ENCODE data around the gene DBH.

DBH gene

GRCh38 chr9:133597316-133597957 lies 38.7 kb upstream of the DBH start:
- H3K4me1 ChIP-seq (ENCODE audit: control insufficient read depth, insufficient read depth, low read length): no peaks in the 10 kb centered on the region
- no peak overlapping the region for H3K9ac ChIP-seq (ENCODE audit: low read length)
- H3K4me3 ChIP-seq (ENCODE audit: low read length): no peak overlapping the region
- H3K27me3 ChIP-seq (ENCODE audit: control insufficient read depth, insufficient read depth, low read length): no peaks in the 10 kb centered on the region
- no peak overlapping the region for H3K27ac ChIP-seq (ENCODE audit: low read depth, low read length)
- no peaks in the 10 kb centered on the region for H3K36me3 ChIP-seq (ENCODE audit: control insufficient read depth, insufficient read depth, low read length)

DNA sequence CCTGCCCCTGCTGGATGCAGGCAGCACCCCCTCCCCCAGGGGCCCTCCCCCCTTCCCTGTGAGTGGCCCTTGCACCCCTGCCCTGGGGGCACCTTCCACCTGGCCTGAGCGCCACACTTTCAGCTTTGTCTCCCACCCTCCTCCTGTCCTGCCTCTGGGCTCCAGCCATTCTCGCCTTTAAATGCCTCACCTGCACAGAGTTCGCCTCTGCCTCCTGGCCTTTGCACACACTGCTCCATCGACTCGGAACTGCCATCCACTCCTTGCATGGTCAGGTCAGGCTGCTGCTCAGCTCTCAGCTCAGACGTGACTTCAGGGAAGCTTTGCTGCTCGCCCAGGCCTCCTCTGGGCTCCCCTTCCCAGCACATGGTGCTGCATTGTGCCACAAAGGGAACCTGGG lies 37.2 kb upstream of the DBH start:
- Histone ChIP-seq H3K27ac (ENCODE audit: low read depth, low read length) (no peak overlapping the region), H3K27me3 (ENCODE audit: control insufficient read depth, insufficient read depth, low read length) (no peaks in the 10 kb centered on the region), H3K4me3 (ENCODE audit: low read length) (no peak overlapping the region), H3K9ac (ENCODE audit: low read length) (no peak overlapping the region), H3K36me3 (ENCODE audit: control insufficient read depth, insufficient read depth, low read length) (no peaks in the 10 kb centered on the region), H3K4me1 (ENCODE audit: control insufficient read depth, insufficient read depth, low read length) (no peaks in the 10 kb centered on the region)

- no peak overlapping the region for H3K27ac ChIP-seq (ENCODE audit: low read depth, low read length)
- peaks cover under 1% of the 10 kb centered on the region for H3K27me3 ChIP-seq (ENCODE audit: control insufficient read depth, insufficient read depth, low read length)
- no peaks in the 10 kb centered on the region for H3K4me1 ChIP-seq (ENCODE audit: control insufficient read depth, insufficient read depth, low read length)
- H3K4me3 ChIP-seq (ENCODE audit: low read length): no peak overlapping the region
- H3K36me3 ChIP-seq (ENCODE audit: control insufficient read depth, insufficient read depth, low read length): no peaks in the 10 kb centered on the region
- H3K9ac ChIP-seq (ENCODE audit: low read length): no peak overlapping the region
Observed at GRCh38 chr9:133599470-133600173, 36.5 kb upstream of the DBH start.

DNA sequence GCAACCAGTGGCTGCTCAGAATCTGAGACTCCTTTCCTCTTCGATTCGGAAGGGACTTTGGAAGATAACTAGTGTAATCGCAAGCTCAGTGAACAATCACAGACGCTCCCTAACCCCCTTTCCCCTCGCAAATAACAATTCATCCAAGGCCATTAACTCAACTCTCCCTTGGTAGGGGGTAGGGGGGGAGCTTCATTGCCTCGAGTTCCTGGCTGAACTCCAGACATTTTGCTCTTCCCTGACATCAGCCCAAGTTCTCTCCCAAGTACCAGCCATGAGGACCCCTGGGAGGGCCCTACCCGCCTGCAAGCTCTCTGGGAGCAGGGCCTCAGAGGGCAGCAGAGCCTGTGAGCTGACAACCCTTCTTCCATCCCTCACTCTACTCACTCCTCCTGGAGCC lies 35.4 kb upstream of the DBH start:
- no peaks in the 10 kb centered on the region for H3K36me3 ChIP-seq (ENCODE audit: control insufficient read depth, insufficient read depth, low read length)
- no peaks in the 10 kb centered on the region for H3K4me1 ChIP-seq (ENCODE audit: control insufficient read depth, insufficient read depth, low read length)
- no peak overlapping the region for H3K9ac ChIP-seq (ENCODE audit: low read length)
- H3K4me3 ChIP-seq (ENCODE audit: low read length): no peak overlapping the region
- peaks cover 5% of the 10 kb centered on the region for H3K27me3 ChIP-seq (ENCODE audit: control insufficient read depth, insufficient read depth, low read length)
- H3K27ac ChIP-seq (ENCODE audit: low read depth, low read length): no peak overlapping the region

DNA sequence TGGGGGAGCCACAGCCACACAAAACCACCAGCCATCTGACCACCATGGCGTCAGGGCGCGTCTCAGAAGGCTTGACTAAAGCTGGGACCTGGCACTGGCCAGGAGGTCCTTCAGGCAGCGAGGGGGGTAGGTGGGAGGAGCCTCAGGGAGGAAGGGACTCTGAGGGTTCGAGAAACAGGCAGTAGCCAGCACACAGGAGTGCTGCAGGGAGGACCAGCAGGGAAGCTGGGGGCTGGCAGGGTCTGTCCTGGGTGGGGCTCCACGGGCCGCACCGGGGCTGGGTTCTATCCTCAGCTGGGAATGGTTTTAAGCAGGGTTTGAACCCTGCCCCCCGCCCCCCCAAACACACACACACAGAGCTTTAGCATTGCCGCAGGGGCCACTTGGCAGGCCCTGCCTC lies 34.4 kb upstream of the DBH start:
- H3K36me3 ChIP-seq (ENCODE audit: control insufficient read depth, insufficient read depth, low read length): no peaks in the 10 kb centered on the region
- no peaks in the 10 kb centered on the region for H3K4me1 ChIP-seq (ENCODE audit: control insufficient read depth, insufficient read depth, low read length)
- no peak overlapping the region for H3K9ac ChIP-seq (ENCODE audit: low read length)
- H3K27me3 ChIP-seq (ENCODE audit: control insufficient read depth, insufficient read depth, low read length): peaks cover 5% of the 10 kb centered on the region
- H3K4me3 ChIP-seq (ENCODE audit: low read length): no peak overlapping the region
- no peak overlapping the region for H3K27ac ChIP-seq (ENCODE audit: low read depth, low read length)

DNA sequence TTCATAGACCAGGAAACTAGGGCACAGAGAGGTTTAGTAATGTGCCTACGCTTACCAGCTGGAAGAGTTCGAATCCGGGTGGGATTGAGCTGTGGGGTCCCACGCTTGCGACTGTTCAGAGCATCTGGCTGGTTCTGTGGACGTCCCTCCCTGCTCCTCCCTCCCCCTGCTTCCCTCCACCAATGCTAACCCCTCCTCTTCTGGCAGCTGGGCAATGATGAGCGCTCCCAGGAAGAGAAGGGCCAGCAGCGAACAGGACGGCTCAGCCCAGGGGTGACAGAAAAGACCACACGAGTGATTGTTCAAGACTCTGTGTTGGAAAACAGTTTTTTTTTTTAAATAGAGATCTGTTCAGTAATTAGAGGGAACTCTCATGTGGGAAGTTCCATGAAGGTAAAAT lies 33.9 kb upstream of the DBH start:
- H3K4me1 ChIP-seq (ENCODE audit: control insufficient read depth, insufficient read depth, low read length): no peaks in the 10 kb centered on the region
- H3K9ac ChIP-seq (ENCODE audit: low read length): no peak overlapping the region
- H3K27me3 ChIP-seq (ENCODE audit: control insufficient read depth, insufficient read depth, low read length): peaks cover 5% of the 10 kb centered on the region
- no peak overlapping the region for H3K27ac ChIP-seq (ENCODE audit: low read depth, low read length)
- no peak overlapping the region for H3K4me3 ChIP-seq (ENCODE audit: low read length)
- no peaks in the 10 kb centered on the region for H3K36me3 ChIP-seq (ENCODE audit: control insufficient read depth, insufficient read depth, low read length)

- H3K27ac ChIP-seq (ENCODE audit: low read depth, low read length): no peak overlapping the region
- no peaks in the 10 kb centered on the region for H3K36me3 ChIP-seq (ENCODE audit: control insufficient read depth, insufficient read depth, low read length)
- H3K27me3 ChIP-seq (ENCODE audit: control insufficient read depth, insufficient read depth, low read length): peaks cover 6% of the 10 kb centered on the region
- no peaks in the 10 kb centered on the region for H3K4me1 ChIP-seq (ENCODE audit: control insufficient read depth, insufficient read depth, low read length)
- H3K4me3 ChIP-seq (ENCODE audit: low read length): no peak overlapping the region
- no peak overlapping the region for H3K9ac ChIP-seq (ENCODE audit: low read length)
Observed at GRCh38 chr9:133603135-133603927, 32.8 kb upstream of the DBH start.

DNA sequence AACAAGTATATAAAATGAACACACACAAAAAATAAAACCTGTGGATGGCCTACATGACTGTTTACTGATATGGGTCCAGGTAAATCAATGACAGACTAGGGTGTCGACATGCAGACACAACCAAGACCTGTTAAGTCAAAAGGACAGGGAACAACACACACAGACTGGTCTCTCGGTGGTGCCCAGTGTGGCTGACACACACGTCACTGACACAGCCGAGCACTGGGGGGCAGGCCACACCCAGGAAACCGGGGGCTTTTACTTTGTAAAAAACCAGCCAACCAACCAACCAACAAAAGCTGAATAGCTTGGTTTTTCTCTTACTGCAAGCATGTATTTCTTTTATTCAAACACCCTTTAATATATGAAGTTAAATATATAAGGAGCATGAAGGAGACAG lies 31.9 kb upstream of the DBH start:
- H3K27me3 ChIP-seq (ENCODE audit: control insufficient read depth, insufficient read depth, low read length): peaks cover 12% of the 10 kb centered on the region
- H3K4me3 ChIP-seq (ENCODE audit: low read length): no peak overlapping the region
- no peak overlapping the region for H3K9ac ChIP-seq (ENCODE audit: low read length)
- H3K36me3 ChIP-seq (ENCODE audit: control insufficient read depth, insufficient read depth, low read length): no peaks in the 10 kb centered on the region
- H3K27ac ChIP-seq (ENCODE audit: low read depth, low read length): no peak overlapping the region
- no peaks in the 10 kb centered on the region for H3K4me1 ChIP-seq (ENCODE audit: control insufficient read depth, insufficient read depth, low read length)

DNA sequence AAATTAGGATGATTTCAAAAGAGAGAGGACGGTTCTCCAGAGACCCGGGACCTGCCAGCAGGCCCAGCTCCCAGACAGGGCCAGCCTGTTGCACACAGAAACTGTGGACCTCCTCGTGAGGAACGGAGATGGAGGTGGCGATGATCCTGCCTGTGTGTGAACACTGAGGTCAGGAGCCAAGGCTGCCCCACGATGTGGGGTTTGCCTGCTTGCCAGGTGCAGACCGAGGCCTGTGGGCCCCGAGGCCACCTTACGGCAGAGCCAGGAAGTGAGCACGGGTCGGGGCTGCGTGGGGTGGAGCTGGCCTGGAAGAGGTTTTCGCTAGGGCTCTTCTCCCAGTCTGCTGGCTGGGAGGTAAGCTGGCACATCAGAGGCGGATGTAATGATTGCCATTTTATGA lies 31.3 kb upstream of the DBH start:
- H3K4me3 ChIP-seq (ENCODE audit: low read length): no peak overlapping the region
- H3K27me3 ChIP-seq (ENCODE audit: control insufficient read depth, insufficient read depth, low read length): peaks cover 15% of the 10 kb centered on the region
- H3K27ac ChIP-seq (ENCODE audit: low read depth, low read length): no peak overlapping the region
- no peaks in the 10 kb centered on the region for H3K4me1 ChIP-seq (ENCODE audit: control insufficient read depth, insufficient read depth, low read length)
- H3K9ac ChIP-seq (ENCODE audit: low read length): no peak overlapping the region
- H3K36me3 ChIP-seq (ENCODE audit: control insufficient read depth, insufficient read depth, low read length): no peaks in the 10 kb centered on the region

DNA sequence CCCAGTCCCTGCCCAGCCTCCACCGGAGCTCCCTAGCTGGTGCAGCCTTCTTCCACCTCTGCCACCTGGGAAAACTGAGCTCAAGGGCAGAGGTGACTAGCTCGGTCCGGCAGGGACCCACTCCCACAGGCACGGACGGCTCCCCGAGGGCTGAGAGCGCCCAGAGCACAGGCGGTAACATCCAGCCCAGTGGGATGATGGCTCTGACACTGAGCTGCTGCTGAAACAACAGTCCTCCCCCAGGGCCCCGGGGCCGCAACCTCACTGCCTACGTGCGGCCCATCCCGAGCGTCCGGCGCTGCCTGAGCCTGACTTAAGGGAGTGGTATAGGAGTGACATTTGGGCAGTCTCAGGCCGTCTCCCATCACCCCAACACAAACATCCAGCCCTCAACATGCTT lies 30.7 kb upstream of the DBH start:
- H3K4me3 ChIP-seq (ENCODE audit: low read length): no peak overlapping the region
- no peaks in the 10 kb centered on the region for H3K36me3 ChIP-seq (ENCODE audit: control insufficient read depth, insufficient read depth, low read length)
- H3K4me1 ChIP-seq (ENCODE audit: control insufficient read depth, insufficient read depth, low read length): no peaks in the 10 kb centered on the region
- H3K27me3 ChIP-seq (ENCODE audit: control insufficient read depth, insufficient read depth, low read length): peaks cover 15% of the 10 kb centered on the region
- no peak overlapping the region for H3K9ac ChIP-seq (ENCODE audit: low read length)
- H3K27ac ChIP-seq (ENCODE audit: low read depth, low read length): no peak overlapping the region

GRCh38 chr9:133605856-133606707 lies 30.1 kb upstream of the DBH start:
- Histone ChIP-seq H3K27me3 (ENCODE audit: control insufficient read depth, insufficient read depth, low read length) (peaks cover 18% of the 10 kb centered on the region), H3K9ac (ENCODE audit: low read length) (no peak overlapping the region)

DNA sequence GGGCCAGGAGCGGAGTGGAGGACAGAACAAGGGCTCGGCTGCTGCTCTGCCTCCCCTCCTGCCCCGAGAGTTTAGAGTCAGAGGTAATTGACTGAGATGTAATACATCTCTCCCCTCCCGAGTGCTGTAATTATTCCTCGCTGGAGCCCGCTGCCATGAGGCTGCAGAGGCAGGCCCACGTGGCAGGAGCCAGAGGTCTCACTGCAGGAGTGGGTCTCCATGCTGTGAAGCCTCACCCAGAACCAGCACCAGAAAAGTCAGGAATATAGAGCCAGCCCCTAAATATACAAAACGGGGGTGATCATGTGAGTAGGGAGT lies 29.5 kb upstream of the DBH start:
- Histone ChIP-seq H3K27ac (ENCODE audit: low read depth, low read length) (no peak overlapping the region), H3K27me3 (ENCODE audit: control insufficient read depth, insufficient read depth, low read length) (peaks cover 18% of the 10 kb centered on the region), H3K9ac (ENCODE audit: low read length) (no peak overlapping the region), H3K4me3 (ENCODE audit: low read length) (no peak overlapping the region), H3K36me3 (ENCODE audit: control insufficient read depth, insufficient read depth, low read length) (no peaks in the 10 kb centered on the region), H3K4me1 (ENCODE audit: control insufficient read depth, insufficient read depth, low read length) (no peaks in the 10 kb centered on the region)

More at GRCh38 chr9:133605856-133606707, 30.1 kb upstream of the DBH start:
- no peak overlapping the region for H3K4me3 ChIP-seq (ENCODE audit: low read length)
- no peaks in the 10 kb centered on the region for H3K36me3 ChIP-seq (ENCODE audit: control insufficient read depth, insufficient read depth, low read length)
- no peaks in the 10 kb centered on the region for H3K4me1 ChIP-seq (ENCODE audit: control insufficient read depth, insufficient read depth, low read length)
- no peak overlapping the region for H3K27ac ChIP-seq (ENCODE audit: low read depth, low read length)
